Effector memory CD4-positive, alpha-beta T cell (primary cell): ENCODE results near the gene CCDC174.

Source experiments
- DNase-seq, 3 donors: peaks; one replicate each; pipeline ENCODE4 v3.0.0-alpha.2; 2020
- H3K27ac ChIP-seq: 2 replicates; pipeline ENCODE4 v1.7.0; 2013; ENCODE audit warnings: mild to moderate bottlenecking, low read length, moderate library complexity; ENCODE audit not compliant: insufficient read depth, poor library complexity, severe bottlenecking
- H3K27me3 ChIP-seq: replicated peaks from 2 replicates; pipeline ENCODE4 v1.7.0; 2013; ENCODE audit warnings: mild to moderate bottlenecking, low read length; ENCODE audit not compliant: insufficient read depth, control insufficient read depth, poor library complexity, severe bottlenecking
- H3K36me3 ChIP-seq: 2 replicates; pipeline ENCODE4 v1.7.0; 2013; ENCODE audit warnings: mild to moderate bottlenecking, low read length, moderate library complexity; ENCODE audit not compliant: control insufficient read depth, insufficient read depth
- H3K4me1 ChIP-seq: 2 replicates; pipeline ENCODE4 v1.7.0; 2013; ENCODE audit warnings: low read length, mild to moderate bottlenecking; ENCODE audit not compliant: control insufficient read depth, insufficient read depth, poor library complexity, severe bottlenecking
- H3K4me3 ChIP-seq: 2 replicates; pipeline ENCODE4 v1.7.0; 2013; ENCODE audit warnings: low read length, low read depth, mild to moderate bottlenecking; ENCODE audit not compliant: insufficient read depth, poor library complexity, severe bottlenecking
- H3K9me3 ChIP-seq: 2 replicates; pipeline ENCODE4 v1.7.0; 2013; ENCODE audit warnings: mild to moderate bottlenecking, low read length, moderate library complexity; ENCODE audit not compliant: control insufficient read depth

The CCDC174 gene

DNA sequence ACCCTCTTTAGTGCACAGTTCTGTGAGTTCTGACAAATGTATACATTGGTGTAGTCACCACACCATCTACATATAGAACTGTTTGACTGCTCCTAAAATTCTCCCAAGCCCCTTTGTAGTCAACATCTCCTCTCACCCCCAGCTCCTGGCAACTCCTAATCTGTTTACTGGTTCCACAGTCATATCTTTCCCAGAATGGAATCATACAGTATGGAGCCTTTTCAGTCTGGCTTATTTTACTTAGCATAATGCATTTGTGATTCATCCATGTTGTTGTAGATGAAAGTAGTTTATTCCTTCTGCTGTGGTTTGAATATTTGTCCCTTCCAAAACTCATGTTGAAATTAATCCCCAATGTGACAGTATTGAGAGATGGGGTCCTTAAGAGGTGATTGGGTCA lies 41.6 kb upstream of the CCDC174 start:
- Histone ChIP-seq H3K27me3 (no peaks in the 10 kb centered on the region), H3K9me3 (no peaks in the 10 kb centered on the region), H3K36me3 (no peaks in the 10 kb centered on the region), H3K27ac (no peak overlapping the region), H3K4me3 (no peak overlapping the region), H3K4me1 (no peaks in the 10 kb centered on the region)
- DNase-seq, result no peak

DNA sequence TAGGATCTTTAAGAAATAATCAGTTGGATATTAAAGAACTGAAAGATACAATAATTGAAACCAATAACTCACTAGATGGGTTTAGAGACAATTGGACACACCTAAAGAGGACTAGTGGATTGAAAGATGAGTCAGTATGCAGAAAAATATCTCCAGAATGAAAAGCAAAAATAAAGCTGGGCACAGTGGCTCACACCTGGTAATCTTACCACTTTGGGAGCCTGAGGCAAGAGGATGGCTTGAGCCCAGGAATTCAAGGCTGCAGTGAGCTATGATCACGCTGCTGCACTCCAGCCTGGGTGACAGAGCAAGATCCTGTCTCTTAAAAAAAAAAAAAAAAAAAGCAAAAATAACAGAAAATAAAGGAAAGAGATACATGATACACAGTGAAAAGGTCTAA lies 37.4 kb upstream of the CCDC174 start:
- no peaks in the 10 kb centered on the region for H3K9me3 ChIP-seq
- no peak overlapping the region for H3K27ac ChIP-seq
- H3K36me3 ChIP-seq, result no peaks in the 10 kb centered on the region
- no peaks in the 10 kb centered on the region for H3K27me3 ChIP-seq
- no peak for DNase-seq
- no peaks in the 10 kb centered on the region for H3K4me1 ChIP-seq
- no peak overlapping the region for H3K4me3 ChIP-seq

DNA sequence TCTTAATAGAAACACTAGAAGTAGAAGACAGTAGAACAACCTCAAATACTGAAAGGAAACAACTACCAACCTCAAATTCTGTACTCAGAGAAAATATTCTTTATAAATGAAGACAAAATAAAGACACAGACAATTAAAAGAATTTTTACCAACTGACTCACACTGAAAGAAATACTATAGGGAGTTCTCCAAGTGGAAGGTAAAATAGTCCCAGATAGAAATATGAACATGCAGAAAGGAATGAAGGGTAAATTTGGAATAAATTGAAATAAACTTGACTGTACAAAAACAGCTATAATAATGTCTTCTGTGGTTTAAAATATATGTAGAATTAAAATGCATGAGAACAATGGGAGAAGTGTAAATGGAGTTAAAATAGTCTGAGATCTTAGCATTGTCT lies 36.7 kb upstream of the CCDC174 start:
- H3K27ac ChIP-seq, result no peak overlapping the region

DNA sequence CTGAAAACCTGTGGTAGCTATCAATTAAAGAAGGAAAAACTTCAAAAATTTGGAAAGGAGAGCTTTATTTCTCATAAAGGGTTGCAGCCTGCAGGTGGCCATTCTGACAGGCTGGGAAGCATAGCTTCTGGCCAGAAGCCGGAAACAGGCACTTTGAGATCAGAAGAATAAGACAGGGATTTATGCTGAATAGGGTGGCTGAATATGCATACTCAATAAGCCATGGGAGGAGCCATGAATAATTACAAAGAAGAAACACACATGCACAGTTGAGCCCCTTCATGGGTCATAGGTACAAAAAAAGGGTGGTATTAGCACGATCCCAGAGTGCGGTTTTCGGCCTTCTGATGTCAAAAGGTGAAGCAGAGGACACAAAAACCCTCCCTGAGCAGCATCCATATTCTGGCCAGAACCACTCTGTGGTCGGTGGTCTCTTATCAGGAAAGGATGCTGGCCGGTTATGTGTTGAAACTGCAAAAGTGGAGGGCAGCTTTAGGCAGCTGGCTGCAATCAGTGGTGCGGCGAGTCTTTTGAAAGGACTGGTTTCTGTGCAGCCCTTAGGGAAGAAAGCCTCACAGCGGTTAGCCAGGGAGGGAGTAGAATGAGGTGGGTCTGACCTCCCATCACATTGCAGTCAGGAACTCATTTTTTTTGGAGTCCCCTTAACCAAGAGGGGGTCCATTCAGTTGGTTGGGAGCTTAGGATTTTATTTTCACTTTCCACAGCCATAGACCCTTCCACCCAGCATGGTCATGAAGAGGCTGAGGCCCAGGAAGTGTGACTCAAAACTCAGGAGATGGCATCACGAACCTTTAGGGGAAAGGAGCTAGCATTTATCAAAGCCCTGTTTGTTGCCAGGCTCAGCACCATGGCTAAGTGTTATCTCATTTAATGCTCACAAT lies 34.7 kb upstream of the CCDC174 start:
- H3K9me3 ChIP-seq, result no peaks in the 10 kb centered on the region
- H3K4me3 ChIP-seq, result no peak overlapping the region
- H3K36me3 ChIP-seq, result no peaks in the 10 kb centered on the region
- no peak for DNase-seq
- H3K4me1 ChIP-seq, result no peaks in the 10 kb centered on the region
- H3K27ac ChIP-seq, result no peak overlapping the region
- H3K27me3 ChIP-seq, result no peaks in the 10 kb centered on the region

More for the DNA sequence above, 36.7 kb upstream of the CCDC174 start:
- H3K36me3 ChIP-seq, result no peaks in the 10 kb centered on the region
- no peaks in the 10 kb centered on the region for H3K9me3 ChIP-seq
- no peaks in the 10 kb centered on the region for H3K27me3 ChIP-seq
- H3K4me3 ChIP-seq, result no peak overlapping the region
- H3K4me1 ChIP-seq, result no peaks in the 10 kb centered on the region
- DNase-seq, result no peak

DNA sequence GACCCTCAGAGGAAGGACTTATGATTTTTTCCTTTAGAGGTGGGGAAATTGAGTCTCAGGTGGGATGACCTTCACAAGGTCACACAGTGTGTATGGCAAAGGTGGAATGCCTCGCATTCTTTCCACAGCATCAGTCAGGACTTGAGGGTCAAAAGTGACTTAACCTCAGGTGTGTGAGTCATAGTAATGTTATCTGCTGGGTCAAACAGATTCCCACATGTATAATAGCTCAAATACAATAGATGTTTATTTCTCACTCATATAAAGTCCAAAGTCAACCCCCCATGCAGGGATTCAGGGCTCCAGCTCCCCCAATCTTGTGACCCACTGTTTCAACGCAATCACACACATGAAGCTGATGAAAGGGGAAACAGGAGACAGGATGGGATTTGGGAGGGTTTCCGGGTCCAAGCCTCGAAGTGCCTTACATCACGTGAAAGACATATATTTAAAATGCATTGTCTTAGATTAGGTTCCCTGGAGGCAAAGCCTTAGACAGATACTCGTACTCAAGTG lies 34.0 kb upstream of the CCDC174 start:
- H3K27me3 ChIP-seq, result no peaks in the 10 kb centered on the region
- DNase-seq, result no peak
- H3K4me1 ChIP-seq, result no peaks in the 10 kb centered on the region

DNA sequence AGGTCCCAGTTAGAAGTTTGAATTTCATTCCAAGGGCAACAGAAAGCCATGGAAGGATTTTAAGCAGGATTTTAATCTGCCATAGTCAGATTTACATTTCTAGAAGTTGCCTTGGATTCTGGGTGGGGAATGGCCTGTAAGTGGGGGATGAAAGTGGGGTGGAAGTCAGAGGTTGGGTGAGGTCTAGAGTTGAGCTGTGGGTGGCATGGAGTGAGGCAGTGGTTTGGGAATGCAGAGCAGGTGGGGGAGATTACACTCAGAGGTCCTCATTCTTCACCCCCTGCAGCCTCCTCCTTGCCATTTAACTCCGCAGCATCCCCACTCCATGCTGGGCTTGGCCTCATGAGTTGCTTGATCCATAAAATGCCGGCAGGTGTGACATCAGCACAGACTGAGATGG lies 32.0 kb upstream of the CCDC174 start:
- no peak for DNase-seq
- H3K27me3 ChIP-seq, result no peaks in the 10 kb centered on the region
- no peaks in the 10 kb centered on the region for H3K36me3 ChIP-seq
- no peak overlapping the region for H3K27ac ChIP-seq
- no peak overlapping the region for H3K4me3 ChIP-seq
- no peaks in the 10 kb centered on the region for H3K9me3 ChIP-seq
- H3K4me1 ChIP-seq, result no peaks in the 10 kb centered on the region

More for the DNA sequence above, 34.0 kb upstream of the CCDC174 start:
- H3K36me3 ChIP-seq, result no peaks in the 10 kb centered on the region
- no peak overlapping the region for H3K27ac ChIP-seq
- H3K4me3 ChIP-seq, result no peak overlapping the region
- no peaks in the 10 kb centered on the region for H3K9me3 ChIP-seq

DNA sequence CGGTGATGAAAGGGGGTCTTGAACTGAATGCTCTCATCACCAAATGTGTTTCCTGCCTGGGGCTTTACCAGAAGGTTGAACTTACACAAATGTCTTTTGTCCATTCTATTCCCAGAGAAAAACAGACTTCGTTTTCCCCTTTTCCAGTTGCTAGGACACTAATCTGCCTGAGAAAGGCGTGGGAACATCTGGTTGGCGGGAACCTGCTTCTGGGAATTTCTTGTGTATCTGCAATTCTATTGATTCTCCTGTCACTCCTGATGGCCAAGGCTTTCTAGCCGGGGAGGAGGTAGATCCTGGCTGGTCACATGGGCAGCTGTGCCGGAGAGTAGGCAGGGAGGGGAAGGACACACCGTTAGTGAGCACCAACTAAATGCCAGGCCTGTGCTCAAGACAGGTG lies 31.1 kb upstream of the CCDC174 start:
- Histone ChIP-seq H3K27me3 (no peaks in the 10 kb centered on the region), H3K27ac (no peak overlapping the region), H3K36me3 (no peaks in the 10 kb centered on the region), H3K9me3 (no peaks in the 10 kb centered on the region), H3K4me1 (no peaks in the 10 kb centered on the region), H3K4me3 (no peak overlapping the region)
- DNase-seq, result no peak

DNA sequence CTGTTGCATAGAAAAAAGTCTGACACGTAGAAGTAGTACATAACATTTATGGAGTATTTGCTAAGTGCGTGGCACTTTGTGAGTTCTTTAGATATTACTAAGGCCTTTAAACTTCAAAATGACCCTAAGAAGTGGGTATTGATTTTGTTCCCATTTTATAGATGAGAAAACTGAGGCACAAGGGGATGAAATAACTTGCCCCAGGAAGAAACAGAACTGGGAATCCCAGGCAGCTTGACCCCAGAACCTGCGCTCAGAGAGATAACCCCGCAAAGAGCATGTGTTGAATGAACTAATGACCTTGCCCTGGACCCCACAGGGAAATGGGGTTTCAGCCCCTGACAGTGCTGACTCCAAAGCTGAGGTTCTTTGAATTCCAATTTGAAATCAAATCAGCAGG lies 30.5 kb upstream of the CCDC174 start:
- Histone ChIP-seq H3K36me3 (no peaks in the 10 kb centered on the region), H3K27ac (no peak overlapping the region), H3K4me3 (no peak overlapping the region), H3K4me1 (no peaks in the 10 kb centered on the region), H3K9me3 (no peaks in the 10 kb centered on the region), H3K27me3 (no peaks in the 10 kb centered on the region)
- no peak for DNase-seq

DNA sequence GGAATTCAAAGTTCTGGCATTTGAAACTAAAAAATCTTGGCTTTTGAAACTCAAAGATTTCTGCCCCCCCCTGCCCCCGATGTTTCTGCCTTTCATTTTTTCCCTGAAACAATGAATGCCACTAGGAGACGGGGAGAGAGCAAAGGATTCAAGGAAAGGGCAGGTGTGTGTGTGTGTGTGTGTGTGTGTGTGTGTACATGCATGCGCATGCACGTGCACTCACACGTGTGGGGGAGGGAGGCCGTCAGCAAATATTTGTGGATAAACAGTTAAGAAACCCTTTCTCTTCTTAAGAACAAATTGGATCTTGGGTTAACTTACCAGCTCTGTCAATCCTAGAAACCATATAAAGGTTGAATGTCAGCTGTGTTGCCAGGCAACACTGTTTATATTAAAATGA lies 29.2 kb upstream of the CCDC174 start:
- Histone ChIP-seq H3K9me3 (no peaks in the 10 kb centered on the region), H3K4me1 (no peaks in the 10 kb centered on the region), H3K27me3 (no peaks in the 10 kb centered on the region), H3K36me3 (no peaks in the 10 kb centered on the region), H3K4me3 (no peak overlapping the region), H3K27ac (no peak overlapping the region)
- DNase-seq, result no peak

DNA sequence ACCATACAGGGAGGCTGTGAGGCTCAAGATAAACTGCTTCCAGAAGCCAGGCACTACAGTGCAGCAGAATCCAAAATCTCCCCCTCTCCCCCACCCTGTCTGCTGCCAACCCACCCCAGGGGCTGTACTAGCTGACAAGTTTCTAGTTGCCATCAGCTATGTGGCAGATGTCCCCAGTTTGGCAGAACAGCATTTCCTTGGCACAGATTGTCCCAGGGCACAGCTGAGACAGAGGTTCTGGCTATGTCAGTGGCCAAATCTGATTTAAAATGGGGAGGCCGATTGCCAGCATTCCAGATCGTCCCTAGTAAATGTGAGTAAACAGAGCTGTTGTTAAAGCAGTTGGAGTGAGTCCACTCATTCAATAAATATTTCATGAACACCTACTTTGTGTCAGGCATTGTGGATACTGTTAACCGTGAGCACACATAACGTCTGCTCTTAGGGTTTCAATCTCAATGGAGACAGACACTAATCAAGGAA lies 28.0 kb upstream of the CCDC174 start:
- Histone ChIP-seq H3K27ac (no peak overlapping the region), H3K9me3 (no peaks in the 10 kb centered on the region)

More for the DNA sequence above, 28.0 kb upstream of the CCDC174 start:
- H3K4me3 ChIP-seq, result no peak overlapping the region
- no peak for DNase-seq
- H3K27me3 ChIP-seq, result peaks cover 3% of the 10 kb centered on the region
- H3K36me3 ChIP-seq, result no peaks in the 10 kb centered on the region
- no peaks in the 10 kb centered on the region for H3K4me1 ChIP-seq
